ENCODE measurements around the gene UTS2. TPM values are rescaled to one million over a fixed set of nuclear protein-coding genes. Genes with fewer than 3 reads are reported as not detected.

Gene UTS2
- total and polyA plus RNA-seq, 8 donors, result 0.26 to 0.58 TPM; not detected in 6

DNA sequence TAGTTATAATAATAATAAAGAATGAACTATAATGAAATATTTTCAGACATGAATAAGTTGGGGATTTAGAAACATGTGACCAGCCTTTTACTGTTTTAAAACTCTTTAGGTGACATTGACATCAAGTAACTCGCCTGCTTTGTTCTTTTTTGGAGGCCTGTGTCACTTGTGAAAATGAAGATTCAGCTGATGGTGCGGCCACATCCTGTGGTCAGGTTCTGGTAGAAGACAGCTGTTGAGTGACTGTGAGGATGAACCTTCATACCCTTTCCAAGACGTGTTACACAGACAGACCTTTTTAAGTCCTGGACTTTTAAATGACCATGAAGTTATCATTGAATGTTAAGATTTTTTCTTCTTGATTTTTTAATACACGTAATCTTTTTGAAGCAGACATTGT is 10.3 kb downstream of the UTS2 start:
- H3K27ac ChIP-seq, result no peak overlapping the region
- no peaks in the 10 kb centered on the region for H3K4me1 ChIP-seq
- H3K36me3 ChIP-seq, result peaks cover 0 to 46% of the 10 kb centered on the region in 2 donors
- DNase-seq (no peak), ATAC-seq (no peak)
- TF ChIP-seq, protein P1, sequence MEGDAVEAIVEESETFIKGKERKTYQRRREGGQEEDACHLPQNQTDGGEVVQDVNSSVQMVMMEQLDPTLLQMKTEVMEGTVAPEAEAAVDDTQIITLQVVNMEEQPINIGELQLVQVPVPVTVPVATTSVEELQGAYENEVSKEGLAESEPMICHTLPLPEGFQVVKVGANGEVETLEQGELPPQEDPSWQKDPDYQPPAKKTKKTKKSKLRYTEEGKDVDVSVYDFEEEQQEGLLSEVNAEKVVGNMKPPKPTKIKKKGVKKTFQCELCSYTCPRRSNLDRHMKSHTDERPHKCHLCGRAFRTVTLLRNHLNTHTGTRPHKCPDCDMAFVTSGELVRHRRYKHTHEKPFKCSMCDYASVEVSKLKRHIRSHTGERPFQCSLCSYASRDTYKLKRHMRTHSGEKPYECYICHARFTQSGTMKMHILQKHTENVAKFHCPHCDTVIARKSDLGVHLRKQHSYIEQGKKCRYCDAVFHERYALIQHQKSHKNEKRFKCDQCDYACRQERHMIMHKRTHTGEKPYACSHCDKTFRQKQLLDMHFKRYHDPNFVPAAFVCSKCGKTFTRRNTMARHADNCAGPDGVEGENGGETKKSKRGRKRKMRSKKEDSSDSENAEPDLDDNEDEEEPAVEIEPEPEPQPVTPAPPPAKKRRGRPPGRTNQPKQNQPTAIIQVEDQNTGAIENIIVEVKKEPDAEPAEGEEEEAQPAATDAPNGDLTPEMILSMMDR (IDR thresholded peaks at IDR 0.05), result no peak
- intact Hi-C loops (cut with DNase I), result no loop called here
- H3K4me3 ChIP-seq, result no peak overlapping the region
- no peaks in the 10 kb centered on the region for H3K27me3 ChIP-seq
- H3K9me3 ChIP-seq, result peaks cover 0 to 20% of the 10 kb centered on the region in 2 donors

DNA sequence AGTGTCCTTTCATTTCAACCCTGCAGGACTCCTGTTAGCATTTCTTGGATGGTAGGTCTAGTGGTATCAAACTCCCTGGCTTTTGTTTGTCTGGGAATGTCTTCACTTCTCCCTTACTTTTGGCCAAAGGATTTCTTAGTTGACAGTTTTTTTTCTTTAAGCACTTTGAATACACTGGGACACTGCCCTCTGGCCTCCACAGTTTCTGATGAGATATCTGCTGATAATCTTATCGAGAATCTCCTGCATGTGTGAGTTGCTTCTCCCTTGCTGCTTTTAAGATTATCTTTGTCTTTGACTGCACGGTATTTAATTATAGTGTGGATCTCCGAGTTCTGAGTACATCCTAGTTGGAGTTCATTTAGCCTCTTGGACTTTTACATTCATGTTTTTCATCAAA is 13.3 kb downstream of the UTS2 start:
- Histone ChIP-seq H3K27me3 (no peaks in the 10 kb centered on the region), H3K4me1 (no peaks in the 10 kb centered on the region), H3K27ac (no peak overlapping the region), H3K36me3 (peaks cover 0 to 69% of the 10 kb centered on the region in 2 donors), H3K4me3 (no peak overlapping the region), H3K9me3 (peaks cover 0 to 20% of the 10 kb centered on the region in 2 donors)
- TF ChIP-seq, protein P1 (IDR thresholded peaks at IDR 0.05), result no peak
- no peak for ATAC-seq
- intact Hi-C loops (cut with DNase I), result no loop called here
- no peak for DNase-seq

DNA sequence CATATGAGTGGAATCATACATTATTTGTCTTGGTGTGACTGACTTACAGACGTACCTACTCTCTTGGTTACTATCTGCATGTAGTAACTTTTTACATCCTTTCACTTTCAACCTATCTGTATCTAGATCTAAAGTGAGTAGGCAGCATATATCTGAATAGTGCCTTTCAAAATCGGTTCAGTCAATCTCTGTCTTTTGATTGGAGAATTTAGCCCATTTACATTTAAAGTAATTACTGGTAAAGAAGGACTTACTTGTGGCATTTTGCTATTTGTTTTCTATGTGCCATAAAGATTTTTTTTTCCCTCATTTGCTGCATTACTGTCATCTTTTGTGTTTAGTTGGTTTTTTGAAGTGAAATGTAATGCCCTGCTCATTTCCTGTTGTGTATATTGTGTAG is 14.2 kb downstream of the UTS2 start:
- TF ChIP-seq, protein P1 (IDR thresholded peaks at IDR 0.05), result no peak
- Histone ChIP-seq H3K27me3 (no peaks in the 10 kb centered on the region), H3K4me1 (no peaks in the 10 kb centered on the region), H3K27ac (no peak overlapping the region), H3K36me3 (peaks cover 0 to 65% of the 10 kb centered on the region in 2 donors), H3K9me3 (peaks cover 0 to 20% of the 10 kb centered on the region in 2 donors), H3K4me3 (no peak overlapping the region)
- intact Hi-C loops (cut with DNase I), result no loop called here
- no peak for DNase-seq
- ATAC-seq, result no peak

DNA sequence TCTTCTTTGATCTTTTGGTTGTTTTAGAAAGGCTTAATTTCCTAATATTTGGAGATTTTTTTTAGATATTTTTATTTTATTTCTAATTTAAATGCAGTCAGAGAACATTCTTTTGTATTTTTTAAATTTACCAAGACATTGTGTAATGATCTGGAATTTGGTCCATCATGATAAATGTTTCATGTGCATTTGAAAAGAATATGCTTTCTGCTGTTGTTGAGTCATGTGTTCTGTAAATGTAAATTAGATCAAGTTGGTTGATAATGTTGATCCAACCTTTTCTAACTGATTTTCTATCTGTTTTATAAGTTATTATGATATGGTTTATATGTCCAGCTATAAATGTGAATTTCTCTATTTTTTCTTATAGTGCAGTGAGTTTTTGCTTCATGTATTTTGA is 19.8 kb downstream of the UTS2 start:
- Histone ChIP-seq H3K9me3 (no peaks in the 10 kb centered on the region), H3K4me1 (no peaks in the 10 kb centered on the region), H3K4me3 (no peak overlapping the region), H3K36me3 (peaks cover 0 to 41% of the 10 kb centered on the region in 2 donors), H3K27ac (no peak overlapping the region), H3K27me3 (no peaks in the 10 kb centered on the region)
- intact Hi-C loops (cut with DNase I), result no loop called here
- DNase-seq (no peak), ATAC-seq (no peak)
- TF ChIP-seq, protein P1 (IDR thresholded peaks at IDR 0.05), result no peak

DNA sequence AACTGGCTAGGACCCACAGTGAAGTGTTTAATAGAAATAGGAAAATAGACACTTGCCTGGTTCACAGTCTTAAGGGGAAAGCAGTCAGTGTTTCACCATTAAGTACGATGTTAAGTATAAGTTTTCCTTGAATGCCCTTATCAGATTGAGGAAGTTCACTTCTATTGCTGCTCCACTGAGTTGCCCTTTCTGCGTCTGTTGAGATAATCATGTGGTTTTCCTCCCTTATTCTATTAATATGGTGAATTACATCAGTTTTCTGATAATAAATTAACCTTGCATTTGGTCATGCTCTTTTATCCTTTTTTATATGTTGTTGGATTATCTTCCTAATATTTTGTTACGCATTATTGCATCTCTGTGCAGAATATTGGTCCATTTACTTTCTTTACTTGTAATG is 21.4 kb downstream of the UTS2 start:
- Histone ChIP-seq H3K9me3 (no peaks in the 10 kb centered on the region), H3K36me3 (peaks cover 0 to 39% of the 10 kb centered on the region in 2 donors), H3K27me3 (no peaks in the 10 kb centered on the region), H3K4me1 (no peaks in the 10 kb centered on the region), H3K27ac (no peak overlapping the region), H3K4me3 (no peak overlapping the region)
- TF ChIP-seq, protein P1 (IDR thresholded peaks at IDR 0.05), result no peak
- no peak for DNase-seq
- ATAC-seq, result peak; percentile 52
- intact Hi-C loops (cut with DNase I), result no loop called here
